Activated naive CD4-positive, alpha-beta T cell treated with Interleukin-2 at 50 U/mL for 16 hours (primary cell): ENCODE measurements around the gene SRP9.
"Not testable (repeated sequence)": the region's sequence is repeated elsewhere in the genome, so short reads cannot be mapped to it uniquely, and the experiment has no call there.

Experiments
- DNase-seq: peaks from one replicate; pipeline ENCODE4 v3.0.0-alpha.2; 2020

The SRP9 gene

GRCh38 chr1:225757927-225758656 is 19.5 kb upstream of the SRP9 start:
- DNase-seq, result no peak

GRCh38 chr1:225759972-225760371 is 17.7 kb upstream of the SRP9 start:
- not testable (repeated sequence) for DNase-seq

- DNase-seq, result no peak
These were observed 17.1 kb upstream of the SRP9 start for GRCh38 chr1:225760531-225760930.

GRCh38 chr1:225761395-225761794 is 16.2 kb upstream of the SRP9 start:
- DNase-seq, result not testable (repeated sequence)

- DNase-seq, result no peak
These were observed 15.6 kb upstream of the SRP9 start for GRCh38 chr1:225762002-225762441.

GRCh38 chr1:225762444-225762843 is 15.2 kb upstream of the SRP9 start:
- no peak for DNase-seq

- no peak for DNase-seq
These were observed 13.7 kb upstream of the SRP9 start for GRCh38 chr1:225763716-225764548.

GRCh38 chr1:225765982-225766674 is 11.5 kb upstream of the SRP9 start:
- DNase-seq, result no peak

- DNase-seq, result no peak
These were observed 10.5 kb upstream of the SRP9 start for GRCh38 chr1:225766967-225767633.

GRCh38 chr1:225767634-225768540 is 9.7 kb upstream of the SRP9 start:
- DNase-seq, result no peak

- no peak for DNase-seq
These were observed 8.8 kb upstream of the SRP9 start for GRCh38 chr1:225768662-225769426.

- no peak for DNase-seq
These were observed 7.9 kb upstream of the SRP9 start for GRCh38 chr1:225769687-225770086.

GRCh38 chr1:225770561-225771248 is 6.9 kb upstream of the SRP9 start:
- no peak for DNase-seq

- DNase-seq, result no peak
These were observed 5.8 kb upstream of the SRP9 start for GRCh38 chr1:225771661-225772322.

- no peak for DNase-seq
These were observed 5.3 kb upstream of the SRP9 start for GRCh38 chr1:225772323-225772768.

GRCh38 chr1:225772848-225773247 is 4.8 kb upstream of the SRP9 start:
- no peak for DNase-seq

GRCh38 chr1:225774281-225775147 is 3.1 kb upstream of the SRP9 start:
- DNase-seq, result no peak

GRCh38 chr1:225776294-225776693 is 1.3 kb upstream of the SRP9 start:
- DNase-seq, result no peak
